Karpas-422 (cell line): Measurements from ENCODE around the gene CDK16. TPM values are rescaled to one million over a fixed set of nuclear protein-coding genes. Genes with fewer than 3 reads are reported as not detected.

ENCODE experiments used
- DNase-seq: peaks from one replicate; pipeline ENCODE4 v3.0.0-alpha.2; 2015
- H2AFZ ChIP-seq: fragments of 200-600 bp; sonication (generic); 2 replicates; pipeline ENCODE4 v1.6.1; 2014; ENCODE audit warnings: antibody characterized with exemption, low read length, mixed read lengths
- H3K27ac ChIP-seq: fragments of 200-600 bp; sonication (generic); 2 replicates; pipeline ENCODE4 v1.5.1; 2014; ENCODE audit warnings: mild to moderate bottlenecking, low read length, moderate library complexity
- H3K27me3 ChIP-seq: fragments of 200-600 bp; sonication (generic); 2 replicates; pipeline ENCODE4 v1.6.1; 2014; ENCODE audit warnings: low read length, mixed read lengths
- H3K36me3 ChIP-seq: fragments of 200-600 bp; sonication (generic); 2 replicates; pipeline ENCODE4 v1.6.1; 2014; ENCODE audit warnings: low read length, mixed read lengths; ENCODE audit not compliant: insufficient read depth
- H3K4me1 ChIP-seq: fragments of 200-600 bp; sonication (generic); 2 replicates; pipeline ENCODE4 v1.6.1; 2014; ENCODE audit warnings: mild to moderate bottlenecking, low read length, mixed read lengths
- H3K4me2 ChIP-seq: fragments of 200-600 bp; sonication (generic); 2 replicates; pipeline ENCODE4 v1.6.1; 2014; ENCODE audit warnings: low read length, low read depth, mild to moderate bottlenecking; ENCODE audit not compliant: poor library complexity, severe bottlenecking
- H3K4me3 ChIP-seq: fragments of 200-600 bp; sonication (generic); 2 replicates; pipeline ENCODE4 v1.5.1; 2014; ENCODE audit warnings: mild to moderate bottlenecking, antibody characterized with exemption, low read length, mixed read lengths
- H3K79me2 ChIP-seq: fragments of 200-600 bp; sonication (generic); 2 replicates; pipeline ENCODE4 v1.6.1; 2014; ENCODE audit warnings: mild to moderate bottlenecking, low read length, mixed read lengths
- H3K9ac ChIP-seq: fragments of 200-600 bp; sonication (generic); 2 replicates; pipeline ENCODE4 v1.6.0; 2014; ENCODE audit warnings: low read length
- H3K9me2 ChIP-seq: fragments of 200-600 bp; sonication (generic), shearing (Covaris generic); replicated peaks from 2 replicates; pipeline ENCODE4 v1.6.0; 2014; ENCODE audit warnings: mild to moderate bottlenecking, low read length, moderate library complexity; ENCODE audit not compliant: insufficient read depth
- H3K9me3 ChIP-seq: fragments of 300-700, 200-600 bp; sonication (generic); 2 replicates; pipeline ENCODE4 v1.6.1; 2014; ENCODE audit warnings: low read length, mixed read lengths
- H4K20me1 ChIP-seq: fragments of 200-600 bp; sonication (generic); 2 replicates; pipeline ENCODE4 v1.6.1; 2014; ENCODE audit warnings: mild to moderate bottlenecking, antibody characterized with exemption, low read length, low read depth; ENCODE audit not compliant: insufficient read depth
- total RNA-seq: library from RNA; depleted of rRNA; stranded (reverse); fragments of >200 nt; shearing (Covaris generic); gene quantifications from 2 replicates; pipeline ENCODE4 v1.2.3, GENCODE V29; 2014; ENCODE audit warnings: low replicate concordance

The CDK16 gene
- total RNA-seq, 1 experiment from 2014 or later, result 45.4 TPM

- no peak overlapping the region for H3K4me3 ChIP-seq
- H3K36me3 ChIP-seq, result peaks cover 70% of the 10 kb centered on the region
- H4K20me1 ChIP-seq, result 0 out of 2 replicates have a peak, but pooled peaks cover 21% of the 10 kb centered on the region
- H3K4me2 ChIP-seq, result no peak overlapping the region
- no peaks in the 10 kb centered on the region for H3K79me2 ChIP-seq
- no peaks in the 10 kb centered on the region for H3K9me3 ChIP-seq
- H2AFZ ChIP-seq, result no peak overlapping the region
- H3K9me2 ChIP-seq, result no peaks in the 10 kb centered on the region
- no peaks in the 10 kb centered on the region for H3K4me1 ChIP-seq
- DNase-seq, result no peak
- no peak overlapping the region for H3K9ac ChIP-seq
- H3K27ac ChIP-seq, result no peak overlapping the region
- H3K27me3 ChIP-seq, result no peaks in the 10 kb centered on the region
These were observed 12.2 kb upstream of the CDK16 start for GRCh38 chrX:47206316-47206715.

- H3K36me3 ChIP-seq, result peaks cover 75% of the 10 kb centered on the region
- no peaks in the 10 kb centered on the region for H3K4me1 ChIP-seq
- H3K27me3 ChIP-seq, result no peaks in the 10 kb centered on the region
- H2AFZ ChIP-seq, result no peak overlapping the region
- H3K27ac ChIP-seq, result no peak overlapping the region
- DNase-seq, result no peak
- no peak overlapping the region for H3K4me2 ChIP-seq
- no peaks in the 10 kb centered on the region for H3K9me3 ChIP-seq
- no peaks in the 10 kb centered on the region for H3K9me2 ChIP-seq
- H3K9ac ChIP-seq, result no peak overlapping the region
- H3K4me3 ChIP-seq, result no peak overlapping the region
- peaks cover 26% of the 10 kb centered on the region; the same call in 1 of the 2 replicates for H4K20me1 ChIP-seq
- H3K79me2 ChIP-seq, result no peaks in the 10 kb centered on the region
These were observed 10.4 kb upstream of the CDK16 start for GRCh38 chrX:47208108-47208507.

- DNase-seq, result no peak
- H3K9me2 ChIP-seq, result no peaks in the 10 kb centered on the region
- no peak overlapping the region for H3K9ac ChIP-seq
- H3K9me3 ChIP-seq, result no peaks in the 10 kb centered on the region
- peaks cover 21% of the 10 kb centered on the region; the same call in 1 of the 2 replicates for H4K20me1 ChIP-seq
- peaks cover 74% of the 10 kb centered on the region for H3K36me3 ChIP-seq
- no peak overlapping the region for H3K27ac ChIP-seq
- H3K27me3 ChIP-seq, result no peaks in the 10 kb centered on the region
- H3K4me2 ChIP-seq, result no peak overlapping the region
- H3K79me2 ChIP-seq, result no peaks in the 10 kb centered on the region
- H2AFZ ChIP-seq, result no peak overlapping the region
- H3K4me3 ChIP-seq, result no peak overlapping the region
- H3K4me1 ChIP-seq, result no peaks in the 10 kb centered on the region
These were observed 8.8 kb upstream of the CDK16 start for GRCh38 chrX:47209508-47210238.

- no peaks in the 10 kb centered on the region for H3K27me3 ChIP-seq
- H3K4me2 ChIP-seq, result no peak overlapping the region
- H3K79me2 ChIP-seq, result no peaks in the 10 kb centered on the region
- H2AFZ ChIP-seq, result no peak overlapping the region
- no peak overlapping the region for H3K4me3 ChIP-seq
- peaks cover 28% of the 10 kb centered on the region; the same call in 1 of the 2 replicates for H4K20me1 ChIP-seq
- no peak for DNase-seq
- H3K9me3 ChIP-seq, result no peaks in the 10 kb centered on the region
- no peak overlapping the region for H3K9ac ChIP-seq
- peaks cover 71% of the 10 kb centered on the region for H3K36me3 ChIP-seq
- no peaks in the 10 kb centered on the region for H3K9me2 ChIP-seq
- no peaks in the 10 kb centered on the region for H3K4me1 ChIP-seq
- H3K27ac ChIP-seq, result no peak overlapping the region
These were observed 7.6 kb upstream of the CDK16 start for GRCh38 chrX:47210661-47211425.

- no peak overlapping the region for H3K4me3 ChIP-seq
- H3K4me1 ChIP-seq, result peaks cover 16% of the 10 kb centered on the region
- H2AFZ ChIP-seq, result no peak overlapping the region
- peaks cover 18% of the 10 kb centered on the region; the same call in 1 of the 2 replicates for H4K20me1 ChIP-seq
- no peak overlapping the region for H3K4me2 ChIP-seq
- H3K79me2 ChIP-seq, result no peaks in the 10 kb centered on the region
- peaks cover 56% of the 10 kb centered on the region for H3K36me3 ChIP-seq
- no peaks in the 10 kb centered on the region for H3K9me3 ChIP-seq
- H3K27ac ChIP-seq, result no peak overlapping the region
- H3K9ac ChIP-seq, result no peak overlapping the region
- no peaks in the 10 kb centered on the region for H3K27me3 ChIP-seq
- no peak for DNase-seq
- H3K9me2 ChIP-seq, result no peaks in the 10 kb centered on the region
These were observed 5.8 kb upstream of the CDK16 start for GRCh38 chrX:47212381-47213293.

- no peak overlapping the region for H2AFZ ChIP-seq
- H3K9me3 ChIP-seq, result no peaks in the 10 kb centered on the region
- peaks cover 45% of the 10 kb centered on the region; the same call in 1 of the 2 replicates for H3K36me3 ChIP-seq
- H3K27me3 ChIP-seq, result no peaks in the 10 kb centered on the region
- DNase-seq, result no peak
- H3K4me1 ChIP-seq, result peaks cover 18% of the 10 kb centered on the region
- peaks cover 10% of the 10 kb centered on the region for H3K79me2 ChIP-seq
- H4K20me1 ChIP-seq, result peaks cover 24% of the 10 kb centered on the region
- H3K9ac ChIP-seq, result no peak overlapping the region
- no peak overlapping the region for H3K4me3 ChIP-seq
- no peaks in the 10 kb centered on the region for H3K9me2 ChIP-seq
- no peak overlapping the region for H3K27ac ChIP-seq
- H3K4me2 ChIP-seq, result no peak overlapping the region
These were observed 3.9 kb upstream of the CDK16 start for GRCh38 chrX:47214435-47215077.

GRCh38 chrX:47215291-47215900, 3.1 kb upstream of the CDK16 start:
- Histone ChIP-seq H3K4me1 (peaks cover 26% of the 10 kb centered on the region), H3K36me3 (peaks cover 37% of the 10 kb centered on the region; the same call in 1 of the 2 replicates), H2AFZ (no peak overlapping the region), H3K9me3 (no peaks in the 10 kb centered on the region), H3K4me2 (no peak overlapping the region), H3K9ac (no peak overlapping the region), H3K27ac (no peak overlapping the region), H3K27me3 (no peaks in the 10 kb centered on the region), H4K20me1 (peaks cover 32% of the 10 kb centered on the region), H3K4me3 (no peak overlapping the region), H3K79me2 (peaks cover 18% of the 10 kb centered on the region), H3K9me2 (no peaks in the 10 kb centered on the region)
- no peak for DNase-seq
